Suprapubic skin (tissue), 4 donors: ENCODE results near the gene COX8A.

Source experiments
- POLR2A ChIP-seq, 2 donors: fragments of 450-650 bp; IDR thresholded peaks; one replicate each; pipeline ENCODE4 v1.6.1; 2017; ENCODE audit warnings: antibody characterized with exemption in 2 of 2, mild to moderate bottlenecking in 2 of 2, moderate library complexity in 2 of 2
- POLR2AphosphoS5 ChIP-seq, 3 donors: sonication (generic); formaldehyde crosslinking; IDR thresholded peaks; one replicate each; pipeline ENCODE4 v1.6.1; 2017; ENCODE audit warnings: antibody characterized with exemption in 3 of 3
- TF ChIP-seq, protein P1 (sequence below), 2 donors: fragments of 200-600 bp in 1 of 2; fragments of 450-650 bp in 1 of 2; sonication (generic) in 1 of 2; IDR thresholded peaks; one replicate each; pipeline ENCODE4 v1.5.1; 2016 to 2019; ENCODE audit warnings: antibody characterized with exemption in 2 of 2, mild to moderate bottlenecking in 1 of 2, moderate library complexity in 1 of 2

DNA sequence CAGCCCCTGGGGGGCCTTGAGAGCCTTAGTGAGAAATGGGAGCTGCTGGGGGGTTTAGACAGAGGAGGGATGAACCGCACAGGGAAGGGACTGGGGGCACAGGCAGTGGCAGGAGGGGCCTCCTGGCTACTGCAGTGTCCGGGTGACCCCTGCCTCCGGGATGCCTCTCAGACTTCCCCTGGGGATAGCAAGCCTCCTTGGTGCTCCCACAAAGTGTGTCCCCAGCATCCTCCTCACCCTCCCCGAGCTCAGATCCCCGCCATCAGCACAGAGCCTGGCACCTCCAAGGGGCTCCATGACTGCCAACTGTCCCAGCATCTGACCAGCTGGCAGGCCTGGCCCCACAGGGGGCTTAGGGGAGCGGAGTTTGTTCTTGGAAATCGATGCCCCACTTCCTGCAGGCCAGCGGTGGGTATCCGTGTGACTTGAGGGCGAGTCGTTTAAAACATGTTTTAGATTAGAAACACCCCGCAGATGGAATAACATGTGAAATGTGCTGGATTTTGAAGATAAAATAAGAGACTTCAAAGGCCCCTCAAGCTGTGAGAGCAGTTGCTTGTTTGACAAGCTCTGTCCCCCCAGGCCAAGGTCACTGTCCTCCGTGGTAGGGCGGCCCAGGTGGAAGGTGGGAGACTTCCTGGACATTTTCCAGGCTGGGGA, 47.8 kb downstream of the COX8A start:
- TF ChIP-seq, protein P1, sequence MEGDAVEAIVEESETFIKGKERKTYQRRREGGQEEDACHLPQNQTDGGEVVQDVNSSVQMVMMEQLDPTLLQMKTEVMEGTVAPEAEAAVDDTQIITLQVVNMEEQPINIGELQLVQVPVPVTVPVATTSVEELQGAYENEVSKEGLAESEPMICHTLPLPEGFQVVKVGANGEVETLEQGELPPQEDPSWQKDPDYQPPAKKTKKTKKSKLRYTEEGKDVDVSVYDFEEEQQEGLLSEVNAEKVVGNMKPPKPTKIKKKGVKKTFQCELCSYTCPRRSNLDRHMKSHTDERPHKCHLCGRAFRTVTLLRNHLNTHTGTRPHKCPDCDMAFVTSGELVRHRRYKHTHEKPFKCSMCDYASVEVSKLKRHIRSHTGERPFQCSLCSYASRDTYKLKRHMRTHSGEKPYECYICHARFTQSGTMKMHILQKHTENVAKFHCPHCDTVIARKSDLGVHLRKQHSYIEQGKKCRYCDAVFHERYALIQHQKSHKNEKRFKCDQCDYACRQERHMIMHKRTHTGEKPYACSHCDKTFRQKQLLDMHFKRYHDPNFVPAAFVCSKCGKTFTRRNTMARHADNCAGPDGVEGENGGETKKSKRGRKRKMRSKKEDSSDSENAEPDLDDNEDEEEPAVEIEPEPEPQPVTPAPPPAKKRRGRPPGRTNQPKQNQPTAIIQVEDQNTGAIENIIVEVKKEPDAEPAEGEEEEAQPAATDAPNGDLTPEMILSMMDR (IDR thresholded peaks at IDR 0.05): no peak
- TF ChIP-seq POLR2AphosphoS5 (IDR thresholded peaks at IDR 0.05) (no peak), POLR2A (IDR thresholded peaks at IDR 0.05) (no peak)
